GM19025 (cell line): ENCODE results near the gene POLR3C.
"Not testable (repeated sequence)": the region's sequence is repeated elsewhere in the genome, so short reads cannot be mapped to it uniquely, and the experiment has no call there.

Experiments
- ATAC-seq: cut with Tn5 transposase; IDR thresholded peaks from one replicate; pipeline ENCODE4 v1.9.1; 2021; ENCODE audit warnings: mild to moderate bottlenecking, low read depth, moderate library complexity; ENCODE audit not compliant: unreplicated experiment

Gene POLR3C, protein sequence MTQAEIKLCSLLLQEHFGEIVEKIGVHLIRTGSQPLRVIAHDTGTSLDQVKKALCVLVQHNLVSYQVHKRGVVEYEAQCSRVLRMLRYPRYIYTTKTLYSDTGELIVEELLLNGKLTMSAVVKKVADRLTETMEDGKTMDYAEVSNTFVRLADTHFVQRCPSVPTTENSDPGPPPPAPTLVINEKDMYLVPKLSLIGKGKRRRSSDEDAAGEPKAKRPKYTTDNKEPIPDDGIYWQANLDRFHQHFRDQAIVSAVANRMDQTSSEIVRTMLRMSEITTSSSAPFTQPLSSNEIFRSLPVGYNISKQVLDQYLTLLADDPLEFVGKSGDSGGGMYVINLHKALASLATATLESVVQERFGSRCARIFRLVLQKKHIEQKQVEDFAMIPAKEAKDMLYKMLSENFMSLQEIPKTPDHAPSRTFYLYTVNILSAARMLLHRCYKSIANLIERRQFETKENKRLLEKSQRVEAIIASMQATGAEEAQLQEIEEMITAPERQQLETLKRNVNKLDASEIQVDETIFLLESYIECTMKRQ

DNA sequence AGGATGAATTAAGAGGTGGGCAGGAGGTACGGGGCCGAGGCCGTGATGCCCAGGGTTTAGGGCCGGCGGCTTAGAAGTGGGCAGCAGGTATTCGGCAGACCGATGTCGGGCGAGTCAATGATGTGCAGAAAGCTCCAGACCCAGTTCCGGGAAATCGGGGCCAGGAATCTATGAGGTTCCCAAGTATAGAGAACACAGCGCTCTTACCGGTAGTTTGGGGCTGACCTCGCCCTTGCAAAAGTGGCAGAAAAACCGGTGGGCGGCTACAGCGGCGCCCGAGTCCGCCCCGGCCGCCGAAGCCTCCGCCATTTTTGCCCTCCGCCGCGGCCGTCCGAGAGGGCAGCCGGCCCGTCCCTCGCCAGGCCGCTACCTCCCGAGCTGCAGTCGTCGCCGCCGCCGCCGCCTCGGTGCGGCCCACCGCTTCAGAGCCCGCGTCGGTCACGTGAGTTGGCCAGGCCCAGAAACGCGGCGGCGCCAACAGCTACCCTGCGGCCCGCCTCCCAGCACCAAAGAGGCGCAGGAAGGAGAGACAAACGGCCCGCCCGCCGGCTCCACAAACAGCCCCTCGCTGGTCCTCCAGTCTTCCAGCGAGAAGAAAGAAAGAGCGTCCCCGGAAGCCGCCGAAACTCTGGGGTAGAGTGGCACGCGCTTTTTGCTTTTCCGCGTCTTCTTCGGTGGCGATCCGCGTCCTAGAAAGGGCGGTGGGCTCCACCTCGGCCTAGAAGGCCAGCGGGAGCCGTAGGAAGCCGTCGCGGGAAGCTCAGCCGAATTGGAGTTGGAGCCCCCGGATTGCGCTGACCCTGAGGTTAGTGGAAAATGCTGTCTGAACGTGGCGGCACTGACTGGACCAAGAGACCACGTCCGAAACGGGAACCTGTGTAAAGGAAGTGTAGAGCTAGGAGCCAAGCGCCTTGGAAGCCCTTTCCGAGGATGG lies at the start of gene POLR3C, which contains the start of gene RNF115:
Gene POLR3C, plus strand, starts transcription at position 636 of the 934 bp plus-strand sequence. CDS start 1,577 bp downstream, outside the sequence.
Gene RNF115, minus strand, starts transcription at position 531 of the 934 bp plus-strand sequence. Its CDS starts 222 bp downstream, at position 309.
- peak; percentile 83 for ATAC-seq

DNA sequence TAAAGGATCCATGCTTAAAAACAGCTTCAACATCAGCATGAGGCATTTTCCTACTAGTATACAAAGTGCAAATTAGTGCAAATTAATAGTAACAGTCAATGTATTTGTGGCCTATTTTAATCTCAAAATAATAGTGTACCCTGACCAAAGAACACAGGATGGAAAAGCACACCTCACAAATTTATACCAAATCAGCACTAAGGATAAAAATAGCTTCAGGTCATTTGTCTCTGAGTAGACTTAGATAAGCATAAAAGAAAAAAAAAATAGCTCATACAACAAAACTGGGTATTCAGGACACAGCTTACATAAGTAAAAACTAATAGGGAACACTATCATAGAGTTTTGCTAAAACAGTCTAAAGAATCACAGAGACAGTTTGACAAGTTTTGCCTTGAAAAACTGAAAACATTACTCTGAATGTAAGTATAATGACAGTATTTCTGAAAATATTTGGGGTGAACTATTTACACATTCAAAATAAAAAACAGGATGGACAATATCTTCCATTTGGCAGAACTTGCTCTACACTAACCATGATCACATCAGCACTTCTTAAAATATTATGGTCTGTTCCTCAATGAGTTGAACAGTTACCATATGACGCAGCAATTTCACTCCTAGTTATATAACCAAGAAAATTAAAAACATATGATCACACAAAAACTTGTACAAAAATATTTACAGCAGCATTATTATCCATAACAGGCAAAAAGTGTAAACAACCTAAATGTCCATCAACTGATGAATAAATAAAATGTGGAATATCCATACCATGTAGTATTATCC lies 46.4 kb upstream of the POLR3C start:
- no peak for ATAC-seq

DNA sequence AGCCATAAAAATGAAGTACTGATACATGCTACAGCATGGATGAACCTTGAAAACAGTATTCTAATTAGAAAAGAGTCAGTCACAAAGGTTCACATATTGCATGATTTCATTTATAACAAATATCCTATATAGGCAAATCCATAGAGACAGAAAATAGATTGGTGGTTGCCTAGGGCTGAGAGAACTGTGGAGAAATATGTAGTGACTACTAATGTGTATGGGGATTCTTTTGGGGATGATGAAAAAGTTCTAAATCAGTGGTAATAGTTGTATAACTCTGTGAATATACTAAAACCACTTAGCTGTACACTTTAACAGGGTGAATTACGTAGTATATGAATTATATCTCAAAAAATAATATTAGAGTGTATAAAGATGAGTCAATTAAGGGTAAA lies 45.9 kb upstream of the POLR3C start:
- ATAC-seq, result no peak

DNA sequence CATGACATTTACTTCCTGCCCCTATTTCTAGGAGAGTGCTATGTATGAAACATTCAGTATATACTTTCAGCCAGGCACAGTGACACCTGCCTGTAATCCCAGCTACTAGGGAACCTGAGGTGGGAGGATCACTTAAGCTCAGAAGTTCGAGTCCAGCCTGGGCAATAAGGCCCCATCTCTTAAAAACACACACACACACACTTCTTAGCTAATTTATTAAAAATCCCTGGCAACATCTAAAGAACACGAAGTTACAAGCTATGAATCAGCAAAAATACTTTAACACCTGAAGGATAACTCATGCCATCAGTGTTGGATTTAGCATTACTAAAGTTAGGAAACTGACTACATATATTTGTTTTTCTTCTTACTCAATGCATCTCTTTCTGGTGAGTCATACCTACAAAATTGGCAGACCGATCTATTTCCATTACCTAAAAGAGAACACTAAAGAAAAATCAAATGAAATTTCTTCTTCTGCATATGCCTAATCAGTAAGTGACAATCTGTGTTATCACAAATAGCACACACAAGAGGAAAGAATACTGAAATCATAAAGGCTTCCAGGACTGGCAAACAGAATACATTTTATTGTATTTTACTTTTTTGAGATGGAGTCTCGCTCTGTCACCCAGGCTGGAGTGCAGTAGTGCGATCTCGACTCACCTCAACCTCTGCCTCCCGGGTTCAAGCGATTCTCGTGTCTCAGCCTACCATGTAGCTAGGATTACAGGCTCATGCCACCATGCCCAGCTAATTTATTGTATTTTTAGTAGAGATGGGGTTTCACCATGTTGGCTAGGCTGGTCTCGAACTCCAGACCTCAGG lies 41.5 kb upstream of the POLR3C start:
- no peak for ATAC-seq

DNA sequence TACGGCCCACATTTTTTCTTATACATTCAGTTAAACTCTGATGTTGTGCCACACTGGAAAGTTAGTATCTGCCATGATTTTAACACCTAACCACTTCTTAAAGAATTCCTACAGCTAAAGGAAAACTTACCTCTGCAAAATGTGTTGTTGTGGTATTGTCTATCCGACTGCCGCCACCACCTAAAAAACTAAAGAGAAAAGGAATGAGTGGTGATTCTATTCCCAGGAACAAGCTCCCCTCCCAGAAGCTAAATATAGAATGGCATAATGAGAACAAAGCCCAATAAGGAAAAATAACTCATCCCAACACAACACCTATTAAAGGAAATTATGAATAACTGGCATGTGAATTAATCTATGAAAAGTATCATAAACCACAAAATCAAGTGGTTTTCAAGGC lies 39.6 kb upstream of the POLR3C start:
- no peak for ATAC-seq

DNA sequence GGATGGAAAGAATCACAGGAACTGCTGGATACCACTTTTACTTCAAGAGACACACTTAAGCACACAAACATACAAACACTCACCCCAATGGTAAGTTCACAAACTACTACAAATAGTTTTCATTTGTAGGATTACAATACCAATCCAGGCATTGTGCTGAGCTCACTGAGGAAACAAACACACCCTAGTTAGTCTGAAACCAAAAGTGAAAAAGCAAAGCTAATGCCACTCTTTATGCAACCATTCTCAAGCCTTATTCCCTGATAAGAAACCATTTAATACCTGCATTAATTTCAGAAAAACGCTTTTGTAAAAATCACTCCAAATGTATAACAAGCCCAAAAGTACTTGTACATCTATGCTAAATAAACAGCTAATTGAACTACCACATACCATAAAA lies 38.5 kb upstream of the POLR3C start:
- no peak for ATAC-seq

DNA sequence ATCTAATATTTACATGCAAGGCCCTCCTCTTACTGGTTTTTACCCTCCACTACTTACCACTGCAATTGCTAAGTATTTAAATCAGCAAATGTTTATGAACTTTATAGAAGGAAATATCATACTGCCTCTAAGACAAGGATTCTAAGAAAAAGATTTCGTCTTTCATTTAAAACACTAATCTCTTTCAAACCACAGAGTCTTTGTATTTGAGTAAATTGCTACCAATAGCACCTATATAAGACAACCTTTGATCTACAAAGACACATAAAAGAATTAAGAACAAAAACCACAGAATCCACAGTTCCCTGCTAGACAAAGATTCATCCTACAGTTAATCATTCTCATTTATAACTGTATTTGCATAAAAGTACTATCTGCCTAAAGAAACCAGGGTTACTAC lies 37.7 kb upstream of the POLR3C start:
- no peak for ATAC-seq

DNA sequence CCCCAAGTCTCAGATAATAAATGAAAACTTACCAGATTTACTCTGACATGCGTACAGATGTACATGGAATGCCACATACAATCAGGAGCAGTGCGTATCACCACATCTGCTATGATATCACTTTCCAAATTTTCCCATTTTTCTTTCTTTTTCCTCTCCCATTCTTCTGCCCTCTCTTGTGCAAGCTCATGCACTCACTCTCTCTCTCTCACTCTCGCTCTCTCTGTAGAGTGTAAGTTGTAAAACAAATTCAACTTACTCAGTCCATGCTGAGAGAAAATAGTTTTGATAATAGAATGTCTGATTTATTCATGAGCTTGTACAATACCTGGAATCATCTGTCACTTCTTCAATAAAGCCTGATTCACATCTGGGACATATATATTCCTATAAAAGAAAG lies 35.4 kb upstream of the POLR3C start:
- no peak for ATAC-seq

DNA sequence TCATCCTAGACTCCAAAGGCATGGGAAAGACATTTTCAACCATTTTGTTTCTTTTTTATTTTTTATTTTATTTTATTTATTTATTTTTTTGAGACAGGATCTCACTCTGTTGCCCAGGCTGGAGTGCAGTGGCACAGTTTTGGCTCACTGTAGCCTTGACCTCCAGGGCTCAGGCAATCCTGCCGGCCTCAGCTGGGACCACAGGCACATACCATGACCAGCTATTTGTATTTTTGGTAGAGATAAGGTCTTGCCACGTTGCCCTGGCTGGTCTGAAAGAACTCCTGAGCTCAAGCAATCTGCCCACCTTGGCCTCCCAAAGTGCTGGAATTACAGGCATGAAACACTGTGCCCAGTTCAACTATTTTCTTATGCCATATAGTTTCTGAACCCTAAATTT lies 32.1 kb upstream of the POLR3C start:
- ATAC-seq, result not testable (repeated sequence)

DNA sequence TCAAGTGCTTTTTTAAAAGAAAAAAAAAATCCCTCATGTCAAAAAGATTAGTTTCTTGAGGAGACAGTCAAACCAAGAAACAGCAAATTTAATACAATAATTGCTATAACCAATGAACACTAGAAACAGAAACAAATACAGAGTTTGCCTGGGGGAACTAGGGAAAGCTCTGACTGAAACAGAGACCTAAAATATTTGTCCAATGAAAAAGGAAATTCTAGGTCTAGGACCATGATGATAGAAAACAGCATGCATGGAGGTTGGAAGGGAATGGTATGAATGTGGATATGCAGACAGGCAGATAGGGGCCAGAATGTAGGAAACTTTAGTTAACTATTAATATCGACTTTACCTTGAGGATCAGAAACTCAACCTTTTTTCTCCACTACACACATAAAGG lies 31.5 kb upstream of the POLR3C start:
- no peak for ATAC-seq

DNA sequence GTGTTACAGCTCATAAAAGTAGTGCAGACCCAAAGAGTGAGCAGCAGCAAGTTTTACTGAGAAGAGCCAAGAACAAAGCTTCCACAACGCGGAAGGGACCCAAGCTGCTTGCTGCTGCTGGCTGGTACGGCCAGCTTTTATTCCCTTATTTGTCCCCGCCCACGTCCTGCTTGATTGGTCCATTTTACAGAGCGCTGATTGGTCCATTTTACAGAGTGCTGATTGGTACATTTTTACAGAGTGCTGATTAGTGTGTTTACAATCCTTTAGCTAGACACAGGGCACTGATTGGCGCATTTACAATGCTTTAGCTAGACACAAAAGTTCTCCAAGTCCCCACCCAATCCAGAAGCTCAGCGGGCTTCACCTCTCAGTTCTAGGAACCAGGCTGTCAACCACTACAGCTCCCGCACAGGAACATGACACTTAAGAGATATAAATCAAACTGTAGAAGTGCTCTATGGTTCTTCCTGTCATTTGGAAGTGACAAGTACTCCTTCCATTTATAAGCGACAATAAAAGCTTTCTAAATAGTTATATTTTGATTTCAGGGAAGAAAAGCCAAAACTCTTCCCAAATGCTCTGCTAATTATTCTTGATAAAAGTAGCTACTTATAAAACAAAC lies 28.6 kb upstream of the POLR3C start:
- ATAC-seq, result no peak

DNA sequence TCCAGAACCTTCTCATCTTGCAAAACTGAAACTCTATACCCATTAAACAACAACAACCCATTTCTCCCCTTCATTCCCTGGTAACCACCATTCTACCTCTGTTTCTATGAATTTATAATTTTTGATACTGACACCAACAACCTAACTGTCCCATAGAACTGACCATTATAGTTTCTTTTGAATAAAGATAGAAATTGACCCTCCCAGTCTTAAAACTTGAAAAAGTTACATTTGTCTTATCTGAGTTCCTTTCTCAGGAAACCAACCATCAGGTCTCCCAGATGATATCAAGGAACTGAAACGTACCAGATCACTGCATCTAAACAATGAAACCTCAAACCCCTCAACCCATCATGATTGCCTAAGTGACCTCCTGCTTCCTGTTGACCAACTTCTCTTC lies 27.2 kb upstream of the POLR3C start:
- ATAC-seq, result no peak

DNA sequence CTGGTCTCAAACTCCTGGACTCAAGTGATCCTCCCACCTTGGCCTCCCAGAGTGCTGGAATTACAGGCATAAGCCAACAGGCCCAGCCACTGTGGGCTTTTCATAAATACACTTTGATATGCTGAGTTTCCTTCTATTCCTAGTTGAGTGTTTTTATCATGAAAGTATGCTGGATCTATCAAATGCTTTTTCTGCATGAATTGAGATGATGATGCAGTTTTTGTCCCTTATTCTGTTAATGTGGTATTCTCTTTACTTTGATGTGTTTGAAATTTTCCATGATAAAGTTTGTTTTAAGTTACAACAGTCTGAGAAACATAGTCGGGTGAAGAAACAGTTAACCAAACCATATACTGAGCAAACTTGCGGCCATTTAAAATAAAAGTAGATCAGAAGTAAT lies 24.2 kb upstream of the POLR3C start:
- no peak for ATAC-seq

DNA sequence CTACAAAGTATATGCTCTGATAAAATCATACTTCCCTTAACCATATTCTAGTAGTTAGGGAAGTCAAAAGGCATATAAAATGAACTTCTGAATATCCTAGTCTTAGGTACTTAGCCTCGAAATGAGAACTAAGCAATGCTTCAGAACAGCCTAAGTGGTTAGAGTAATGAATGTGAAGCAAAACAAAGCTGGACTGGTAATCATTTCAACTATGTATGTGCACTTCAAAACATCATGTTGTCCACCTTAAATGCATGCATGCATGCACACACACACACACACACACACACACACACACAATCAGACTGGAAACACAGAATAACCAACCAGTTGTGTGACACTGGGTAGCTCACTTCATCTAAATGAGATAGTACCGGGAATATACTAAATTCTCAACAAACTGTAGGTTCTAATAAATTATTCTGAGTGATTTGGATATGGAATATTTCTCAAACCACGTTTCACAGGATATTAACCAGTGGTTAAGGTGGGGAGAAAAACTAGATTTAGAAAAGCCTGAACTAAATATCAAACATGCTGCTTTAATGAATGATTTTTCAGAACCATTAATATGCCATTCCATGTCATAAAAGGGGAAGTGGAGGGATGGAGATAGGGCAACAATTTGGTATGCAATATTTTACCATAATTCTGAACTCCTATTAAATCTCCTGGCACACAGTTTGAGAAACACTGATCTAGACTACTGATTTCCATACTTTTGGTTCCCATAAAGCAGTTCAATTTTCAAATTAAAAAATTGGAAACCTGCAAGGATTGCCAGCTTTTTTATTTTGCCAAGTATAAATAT lies 19.6 kb upstream of the POLR3C start:
- ATAC-seq, result no peak

DNA sequence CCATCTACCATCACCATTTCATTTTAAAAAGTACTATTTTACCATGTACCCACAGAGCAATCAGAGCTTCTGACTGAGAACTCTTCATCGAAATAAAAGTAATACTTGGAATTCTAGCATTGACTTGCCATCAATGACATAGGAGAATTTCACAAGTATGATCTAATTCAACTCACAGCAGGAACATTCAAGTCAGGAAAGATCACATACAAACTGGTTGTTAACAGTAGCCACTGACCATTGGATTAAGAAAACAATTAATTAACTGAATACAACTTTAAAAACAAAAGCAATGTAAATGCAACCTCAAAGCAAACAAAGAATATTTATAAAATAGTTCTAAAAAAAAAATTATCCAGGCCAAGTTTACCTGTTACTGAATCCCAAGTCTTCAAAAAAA lies 18.9 kb upstream of the POLR3C start:
- ATAC-seq, result no peak

DNA sequence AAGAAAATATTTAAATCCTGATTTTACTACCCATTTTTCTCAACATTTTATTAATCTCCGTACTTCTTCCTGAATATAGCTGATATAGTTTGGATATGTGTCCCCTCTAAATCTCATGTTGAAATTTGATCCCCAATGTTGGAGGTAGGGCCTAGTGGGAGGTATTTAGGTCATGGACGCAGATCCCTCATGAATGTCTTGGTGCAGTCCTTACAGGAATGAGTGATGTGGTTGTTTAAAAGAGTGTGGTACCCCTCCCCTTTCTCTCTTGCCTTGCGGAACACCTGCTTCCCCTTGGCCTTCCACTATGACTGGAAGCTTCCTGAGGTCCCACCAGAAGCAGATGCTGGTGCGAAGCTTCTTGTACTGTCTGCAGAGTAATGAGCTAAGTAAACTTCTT lies 17.6 kb upstream of the POLR3C start:
- ATAC-seq, result no peak

DNA sequence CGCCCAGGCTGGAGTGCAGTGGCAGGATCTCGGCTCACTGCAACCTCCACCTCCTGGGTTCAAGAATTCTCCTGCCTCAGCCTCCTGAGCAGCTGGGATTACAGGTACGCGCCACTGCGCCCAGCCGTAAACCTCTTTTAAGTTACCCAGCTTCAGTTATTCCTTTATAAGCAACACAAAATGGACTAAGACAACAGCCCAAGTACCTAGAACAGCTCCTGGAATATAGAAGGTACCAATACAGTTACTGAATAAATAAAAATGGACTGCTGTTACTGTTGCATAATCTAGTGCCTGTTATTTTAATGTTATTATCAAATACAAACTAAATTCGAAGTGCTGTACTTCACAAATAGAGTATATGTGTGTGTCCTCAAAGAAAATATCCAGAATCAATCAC lies 17.2 kb upstream of the POLR3C start:
- no peak for ATAC-seq
